Tibial artery (tissue), 4 donors: Measurements from ENCODE around the gene XPA.
"Not testable (repeated sequence)": the region's sequence is repeated elsewhere in the genome, so short reads cannot be mapped to it uniquely, and the experiment has no call there.

ENCODE experiments used
- DNase-seq, 2 donors: peaks; one replicate each; pipeline ENCODE4 v3.0.0-alpha.2; 2019
- H3K27ac ChIP-seq, 2 donors: fragments of 200-600 bp; sonication (generic) in 1 of 2; 1 replicate in 1 of 2; 2 replicates in 1 of 2; pipeline ENCODE4 v1.5.1; 2018 to 2019; ENCODE audit warnings: mild to moderate bottlenecking in 1 of 2
- H3K27me3 ChIP-seq, 2 donors: fragments of 200-600 bp; sonication (generic) in 1 of 2; one replicate each; pipeline versions ENCODE4 v1.5.1 to v1.6.0; 2016 to 2019
- H3K36me3 ChIP-seq, 3 donors: fragments of 200-600 bp; sonication (generic) in 2 of 3; one replicate each; pipeline ENCODE4 v1.5.1; 2016 to 2019; ENCODE audit warnings: mild to moderate bottlenecking in 2 of 3
- H3K4me1 ChIP-seq, 4 donors: fragments of 200-600 bp; sonication (generic) in 2 of 4; 1 replicate in 3 of 4; 2 replicates in 1 of 4; pipeline ENCODE4 v1.5.1; 2016 to 2019
- H3K4me3 ChIP-seq, 2 donors: fragments of 200-600 bp; sonication (generic) in 1 of 2; 1 replicate in 1 of 2; 2 replicates in 1 of 2; pipeline ENCODE4 v1.5.1; 2018 to 2019; ENCODE audit warnings: mild to moderate bottlenecking in 2 of 2
- H3K9me3 ChIP-seq, 3 donors: fragments of 200-600 bp; sonication (generic) in 1 of 3; one replicate each; pipeline ENCODE4 v1.5.1; 2016 to 2019
- CTCF ChIP-seq, 2 experiments: fragments of 200-600 bp in 1 of 2; fragments of 450-650 bp in 1 of 2; IDR thresholded peaks; one replicate each; pipeline ENCODE4 v1.5.1; 2017 to 2019; ENCODE audit warnings: antibody characterized with exemption in 2 of 2, mild to moderate bottlenecking in 1 of 2, moderate library complexity in 1 of 2
- intact Hi-C: fragments of 100-400 bp; cut with DNase I; formaldehyde crosslinking; loops from one replicate; pipeline ENCODE4 v1.15.0; 2023; ENCODE audit warnings: low total_unique reads

XPA gene

GRCh38 chr9:97696803-97697601 is at the start of gene XPA:
XPA (minus strand) TSS chr9:97697340; CDS start chr9:97697292, 48 bp downstream.
- H3K4me3 ChIP-seq: peak within 1 kb of the TSS; percentile 77 to 86
- peak; percentile 95 to 98 for DNase-seq
- peaks cover 0 to 30% (median 22%) of the 10 kb centered on the region in 4 donors for H3K4me1 ChIP-seq
- peaks cover 0 to 4% (median 3%) of the 10 kb centered on the region in 3 donors for H3K36me3 ChIP-seq
- no peaks in the 10 kb centered on the region for H3K27me3 ChIP-seq
- peak within 1 kb of the TSS; percentile 95 to 96 for H3K27ac ChIP-seq
- H3K9me3 ChIP-seq: no peaks in the 10 kb centered on the region
- TF ChIP-seq CTCF (IDR thresholded peaks at IDR 0.05): peak in 1 of 2 experiments; percentile 24
- intact Hi-C loops: loop anchor here (5.0 kb wide), 1 partner anchor 555 kb away; no protein-coding TSS in a partner anchor

GRCh38 chr9:97744710-97745708 is 47.9 kb upstream of the XPA start:
- intact Hi-C loops: no loop called here
- TF ChIP-seq CTCF (IDR thresholded peaks at IDR 0.05): no peak
- Histone ChIP-seq H3K4me1 (peaks cover 0 to 14% (median 10%) of the 10 kb centered on the region in 4 donors), H3K4me3 (no peak overlapping the region), H3K27me3 (no peaks in the 10 kb centered on the region), H3K27ac (no peak overlapping the region), H3K36me3 (no peaks in the 10 kb centered on the region), H3K9me3 (peaks cover 0 to 7% (median 4%) of the 10 kb centered on the region in 3 donors)
- no peak for DNase-seq

- DNase-seq, H3K27ac ChIP-seq, H3K9me3 ChIP-seq, H3K27me3 ChIP-seq, intact Hi-C loops, H3K4me3 ChIP-seq, H3K36me3 ChIP-seq: not testable (repeated sequence)
- peaks cover 0 to 14% (median 10%) of the 10 kb centered on the region in 4 donors for H3K4me1 ChIP-seq
These were observed 46.9 kb upstream of the XPA start for GRCh38 chr9:97744025-97744424.

- H3K27me3 ChIP-seq: peaks cover 0 to 15% of the 10 kb centered on the region in 2 donors
- intact Hi-C loops: no loop called here
- H3K4me1 ChIP-seq: peaks cover 0 to 14% (median 10%) of the 10 kb centered on the region in 4 donors
- H3K4me3 ChIP-seq: no peak overlapping the region
- H3K9me3 ChIP-seq: peaks cover 0 to 7% (median 4%) of the 10 kb centered on the region in 3 donors
- no peak for TF ChIP-seq CTCF (IDR thresholded peaks at IDR 0.05)
- no peaks in the 10 kb centered on the region for H3K36me3 ChIP-seq
- no peak for DNase-seq
- no peak overlapping the region for H3K27ac ChIP-seq
These were observed 45.4 kb upstream of the XPA start for GRCh38 chr9:97742545-97742944.

GRCh38 chr9:97741947-97742346 is 44.8 kb upstream of the XPA start:
- Histone ChIP-seq H3K4me1 (peaks cover 0 to 14% (median 10%) of the 10 kb centered on the region in 4 donors), H3K27ac (no peak overlapping the region), H3K9me3 (peaks cover 0 to 7% (median 4%) of the 10 kb centered on the region in 3 donors), H3K4me3 (no peak overlapping the region), H3K27me3 (peaks cover 0 to 19% of the 10 kb centered on the region in 2 donors), H3K36me3 (no peaks in the 10 kb centered on the region)
- intact Hi-C loops: no loop called here
- DNase-seq: no peak
- TF ChIP-seq CTCF (IDR thresholded peaks at IDR 0.05): no peak
